SU-DHL-6 (cell line): Measurements from ENCODE around the gene WFIKKN2.

Source experiments
- CTCF ChIP-seq: fragments of 200-600 bp; sonication (generic); IDR thresholded peaks from one replicate; pipeline ENCODE4 v1.5.1; 2017; ENCODE audit warnings: antibody characterized with exemption, mild to moderate bottlenecking, low read length, moderate library complexity; ENCODE audit not compliant: insufficient read depth, poor library complexity, severe bottlenecking
- EZH2phosphoT487 ChIP-seq: fragments of 200-600 bp; sonication (generic), shearing (Covaris generic); conservative IDR thresholded peaks from 2 replicates; pipeline ENCODE4 v1.6.1; 2018; ENCODE audit warnings: mild to moderate bottlenecking, antibody characterized with exemption, low read length, moderate library complexity, mixed read lengths

GRCh38 chr17:50792132-50792531 lies 43.3 kb upstream of the WFIKKN2 start:
- TF ChIP-seq CTCF: no peak
- TF ChIP-seq EZH2phosphoT487: no peak
